Neural crest cell (in vitro differentiated cells): Measurements from ENCODE around the gene TANGO2. TPM values are rescaled to one million over a fixed set of nuclear protein-coding genes. Genes with fewer than 3 reads are reported as not detected.

Source experiments
- DNase-seq: peaks from one replicate; pipeline ENCODE4 v3.0.0; 2021; ENCODE audit warnings: low read depth, mixed read lengths, low spot score
- H3K27ac Mint-ChIP-seq: one replicate; pipeline ENCODE4 v1.8.0; 2021; ENCODE audit warnings: mild to moderate bottlenecking, mixed read lengths; ENCODE audit not compliant: unreplicated experiment
- H3K27me3 Mint-ChIP-seq: 2 replicates; pipeline ENCODE4 v1.8.0; 2021; ENCODE audit warnings: low read depth, mild to moderate bottlenecking, mixed read lengths
- H3K36me3 Mint-ChIP-seq: 2 replicates; pipeline ENCODE4 v1.8.0; 2021; ENCODE audit warnings: low read depth, mild to moderate bottlenecking, mixed read lengths
- H3K4me1 Mint-ChIP-seq: 2 replicates; pipeline ENCODE4 v1.8.0; 2021; ENCODE audit warnings: mixed read lengths
- H3K4me3 Mint-ChIP-seq: one replicate; pipeline ENCODE4 v1.8.0; 2021; ENCODE audit warnings: mild to moderate bottlenecking, mixed read lengths
- H3K9me3 Mint-ChIP-seq: 2 replicates; pipeline ENCODE4 v1.8.0; 2021; ENCODE audit warnings: mixed read lengths
- CTCF ChIP-seq: fragments of 200-600 bp; sonication (generic); conservative IDR thresholded peaks from 2 replicates; pipeline ENCODE4 v1.5.0; 2021; ENCODE audit warnings: antibody characterized with exemption, mild to moderate bottlenecking
- total RNA-seq: library from RNA; stranded (reverse); gene quantifications from 2 replicates; pipeline ENCODE4 v1.2.1, GENCODE V29; 2021

Gene TANGO2
- total RNA-seq, 1 donor from 2014 or later: 13.4 TPM

GRCh38 chr22:20083157-20083890, 62.4 kb downstream of the TANGO2 start:
- Mint-ChIP-seq H3K4me1 (peaks cover 52% of the 10 kb centered on the region), H3K4me3 (peak overlapping the region; percentile 99), H3K27me3 (peaks cover 2% of the 10 kb centered on the region), H3K27ac (peak overlapping the region; percentile 24), H3K9me3 (no peaks in the 10 kb centered on the region), H3K36me3 (peaks cover 6% of the 10 kb centered on the region)
- TF ChIP-seq CTCF: no peak
- DNase-seq: no peak

DNA sequence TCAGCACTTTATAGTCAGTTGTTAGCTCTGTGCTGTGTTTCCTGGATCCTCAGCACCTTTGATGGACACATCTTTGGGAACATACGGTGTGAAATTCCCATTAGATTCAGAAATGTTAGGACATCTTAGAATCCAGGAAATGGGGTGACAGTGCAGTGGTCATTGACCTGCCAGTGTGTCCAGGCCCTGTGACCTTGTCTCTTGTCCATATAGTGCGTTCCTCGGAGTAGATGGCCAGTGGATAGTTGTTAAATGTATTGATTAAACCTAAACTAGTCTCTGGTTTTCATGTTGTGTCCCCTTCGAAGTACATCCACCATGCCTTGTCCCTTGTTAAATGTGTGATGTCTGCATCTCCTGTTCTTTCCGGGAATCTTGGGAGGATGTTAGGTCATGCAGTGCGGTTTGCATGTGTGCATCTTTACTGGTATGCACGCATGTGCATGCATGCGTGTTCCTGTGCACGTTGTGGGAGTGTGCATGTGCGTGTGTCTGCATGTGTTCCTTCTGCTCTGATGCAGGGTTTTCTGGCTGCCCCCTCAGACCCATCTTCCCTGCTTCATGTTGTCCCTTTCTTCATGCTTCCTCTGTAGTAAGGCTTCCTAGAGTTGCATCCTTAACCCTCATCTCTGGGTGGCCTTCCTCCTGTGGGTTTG, 63.1 kb downstream of the TANGO2 start:
- no peak for TF ChIP-seq CTCF
- Mint-ChIP-seq H3K27ac (peak overlapping the region; percentile 60), H3K9me3 (no peaks in the 10 kb centered on the region), H3K4me3 (peak overlapping the region; percentile 99), H3K36me3 (peaks cover 6% of the 10 kb centered on the region), H3K4me1 (peaks cover 52% of the 10 kb centered on the region), H3K27me3 (peaks cover 2% of the 10 kb centered on the region)
- no peak for DNase-seq

DNA sequence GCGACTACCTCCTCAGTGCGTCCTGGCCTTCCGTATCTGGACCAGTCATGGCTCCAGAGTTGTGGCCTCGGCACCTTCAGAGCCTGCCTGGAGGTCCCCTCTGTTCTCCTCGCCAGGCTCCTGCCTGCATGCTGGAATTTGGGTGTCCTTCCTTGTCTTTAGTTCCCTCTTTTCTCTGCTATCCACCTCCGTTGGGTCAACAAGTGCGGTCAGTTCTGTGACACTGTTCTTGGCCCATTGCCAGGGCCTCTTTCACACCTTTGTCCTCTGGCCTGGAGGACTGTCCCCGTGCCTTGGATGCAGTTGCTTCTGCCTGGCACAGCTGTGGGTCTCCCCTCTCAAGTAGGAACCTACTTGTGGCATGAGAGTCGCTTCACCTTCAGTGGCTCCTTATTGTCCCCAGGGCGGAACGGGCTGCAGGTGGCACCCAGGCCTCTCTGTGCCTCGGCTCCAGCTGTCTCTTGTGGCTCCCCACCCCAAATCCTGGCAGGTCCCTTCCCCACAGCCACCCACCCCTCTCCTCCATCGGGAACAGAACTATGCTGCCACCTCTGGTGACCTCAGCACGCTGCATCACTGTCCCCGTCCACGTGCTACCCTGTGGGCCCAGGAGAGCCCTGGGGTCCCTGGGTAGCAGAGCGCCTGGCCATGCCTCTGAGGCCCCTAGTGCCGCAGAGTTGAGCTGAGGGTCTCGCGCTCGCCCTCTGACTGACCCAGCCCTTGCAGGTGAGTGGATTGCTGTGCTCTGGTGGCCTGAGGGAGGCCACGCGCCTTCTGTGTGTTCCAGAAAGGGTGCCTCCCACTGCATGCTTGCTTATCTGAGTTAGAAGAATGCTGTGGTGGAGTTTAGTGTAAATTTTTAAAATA, 63.9 kb downstream of the TANGO2 start:
- H3K36me3 Mint-ChIP-seq: peaks cover 6% of the 10 kb centered on the region
- TF ChIP-seq CTCF: peak; percentile 56

DNA sequence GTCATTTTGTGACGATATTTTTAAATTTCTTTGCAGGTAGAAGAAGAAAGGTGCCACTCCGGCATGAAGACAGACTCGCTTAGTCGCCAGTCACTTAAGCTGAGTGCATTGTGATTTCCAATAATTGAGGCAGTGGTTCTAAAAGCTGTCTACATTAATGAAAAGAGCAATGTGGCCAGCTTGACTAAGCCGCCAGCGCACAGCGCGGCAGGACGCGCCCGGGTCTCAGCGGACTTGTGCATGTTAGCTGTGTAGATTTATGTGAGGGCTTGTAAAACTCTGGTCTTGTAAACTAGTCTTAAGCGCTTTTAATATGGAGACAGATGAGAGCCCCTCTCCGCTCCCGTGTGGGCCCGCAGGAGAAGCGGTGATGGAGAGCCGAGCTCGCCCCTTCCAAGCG, 64.7 kb downstream of the TANGO2 start:
- H3K9me3 Mint-ChIP-seq: no peaks in the 10 kb centered on the region
- H3K27me3 Mint-ChIP-seq: peaks cover 2% of the 10 kb centered on the region
- H3K27ac Mint-ChIP-seq: no peak overlapping the region
- H3K4me1 Mint-ChIP-seq: peaks cover 46% of the 10 kb centered on the region
- no peak for DNase-seq
- TF ChIP-seq CTCF: no peak
- no peak overlapping the region for H3K4me3 Mint-ChIP-seq
- peaks cover 10% of the 10 kb centered on the region for H3K36me3 Mint-ChIP-seq

More for the DNA sequence above, 63.9 kb downstream of the TANGO2 start:
- peak; percentile 49 for DNase-seq
- Mint-ChIP-seq H3K27ac (peak overlapping the region; percentile 95), H3K4me1 (peaks cover 47% of the 10 kb centered on the region), H3K4me3 (peak overlapping the region; percentile 99), H3K27me3 (peaks cover 2% of the 10 kb centered on the region), H3K9me3 (no peaks in the 10 kb centered on the region)

DNA sequence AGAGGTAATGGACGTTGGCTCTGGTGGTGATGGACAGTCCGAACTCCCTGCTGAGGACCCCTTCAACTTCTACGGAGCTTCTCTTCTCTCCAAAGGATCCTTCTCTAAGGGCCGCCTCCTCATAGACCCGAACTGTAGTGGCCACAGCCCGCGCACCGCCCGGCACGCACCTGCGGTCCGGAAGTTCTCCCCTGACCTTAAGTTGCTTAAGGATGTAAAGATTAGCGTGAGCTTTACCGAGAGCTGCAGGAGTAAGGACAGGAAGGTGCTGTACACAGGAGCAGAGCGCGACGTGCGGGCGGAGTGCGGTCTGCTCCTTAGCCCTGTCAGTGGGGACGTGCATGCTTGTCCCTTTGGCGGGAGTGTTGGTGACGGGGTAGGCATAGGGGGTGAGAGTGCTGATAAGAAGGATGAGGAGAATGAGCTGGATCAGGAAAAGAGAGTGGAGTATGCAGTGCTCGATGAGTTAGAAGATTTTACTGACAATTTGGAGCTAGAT, 65.2 kb downstream of the TANGO2 start:
- H3K36me3 Mint-ChIP-seq: peaks cover 9% of the 10 kb centered on the region
- H3K27ac Mint-ChIP-seq: no peak overlapping the region
- no peaks in the 10 kb centered on the region for H3K9me3 Mint-ChIP-seq
- DNase-seq: no peak
- TF ChIP-seq CTCF: no peak
- H3K4me1 Mint-ChIP-seq: peaks cover 41% of the 10 kb centered on the region
- H3K4me3 Mint-ChIP-seq: peak overlapping the region; percentile 1
- no peaks in the 10 kb centered on the region for H3K27me3 Mint-ChIP-seq
